MM.1S (cell line): ENCODE results near the gene SGCD.

Experiments
- DNase-seq: peaks from one replicate; pipeline ENCODE4 v3.0.0-alpha.2; 2015
- H2AFZ ChIP-seq: fragments of 300-600 bp; sonication (generic); 2 replicates; pipeline ENCODE4 v1.6.0; 2016; ENCODE audit warnings: antibody characterized with exemption, low read length
- H3F3A ChIP-seq: fragments of 300-600 bp; sonication (generic); 2 replicates; pipeline ENCODE4 v1.6.1; 2016; ENCODE audit warnings: mild to moderate bottlenecking, antibody characterized with exemption, low read length, moderate library complexity, mixed read lengths; ENCODE audit not compliant: insufficient read depth
- H3K27ac ChIP-seq: fragments of 300-600 bp; sonication (generic); 2 replicates; pipeline ENCODE4 v1.5.1; 2016; ENCODE audit warnings: mild to moderate bottlenecking, low read length
- H3K27me3 ChIP-seq: fragments of 300-600 bp; sonication (generic); replicated peaks from 2 replicates; pipeline ENCODE4 v1.6.0; 2016; ENCODE audit warnings: low read length; ENCODE audit not compliant: insufficient read depth
- H3K36me3 ChIP-seq: fragments of 300-600 bp; sonication (generic); replicated peaks from 2 replicates; pipeline ENCODE4 v1.6.1; 2016; ENCODE audit warnings: mild to moderate bottlenecking, low read length, mixed read lengths; ENCODE audit not compliant: insufficient read depth
- H3K4me1 ChIP-seq: fragments of 300-600 bp; sonication (generic); 2 replicates; pipeline ENCODE4 v1.6.1; 2016; ENCODE audit warnings: low read length, mixed read lengths
- H3K4me2 ChIP-seq: fragments of 300-600 bp; sonication (generic); 2 replicates; pipeline ENCODE4 v1.6.0; 2016; ENCODE audit warnings: low read depth, low read length
- H3K4me3 ChIP-seq: fragments of 300-600 bp; sonication (generic); 2 replicates; pipeline ENCODE4 v1.5.1; 2016; ENCODE audit warnings: low read length, mixed read lengths
- H3K79me2 ChIP-seq: fragments of 300-600 bp; sonication (generic); 2 replicates; pipeline ENCODE4 v1.6.1; 2016; ENCODE audit warnings: mixed run types, low read length, mixed read lengths
- H3K9ac ChIP-seq: fragments of 300-600 bp; sonication (generic); 2 replicates; pipeline ENCODE4 v1.6.1; 2016; ENCODE audit warnings: low read length, mixed read lengths
- H3K9me2 ChIP-seq: fragments of 300-600 bp; sonication (generic); replicated peaks from 2 replicates; pipeline ENCODE4 v1.6.1; 2016; ENCODE audit warnings: mild to moderate bottlenecking, low read length, mixed read lengths; ENCODE audit not compliant: insufficient read depth
- H3K9me3 ChIP-seq: fragments of 300-600 bp; sonication (generic); replicated peaks from 2 replicates; pipeline ENCODE4 v1.6.1; 2016; ENCODE audit warnings: mild to moderate bottlenecking, low read length, mixed read lengths; ENCODE audit not compliant: insufficient read depth
- H4K20me1 ChIP-seq: fragments of 300-600 bp; sonication (generic); 2 replicates; pipeline ENCODE4 v1.6.1; 2016; ENCODE audit warnings: mild to moderate bottlenecking, low read length, moderate library complexity, mixed read lengths; ENCODE audit not compliant: insufficient read depth
- CTCF ChIP-seq: fragments of 300-600 bp; sonication (generic); IDR thresholded peaks from 2 replicates; pipeline ENCODE4 v1.5.1; 2016; ENCODE audit warnings: antibody characterized with exemption, low read length, mixed read lengths
- EZH2 ChIP-seq: fragments of 300-600 bp; sonication (generic); optimal IDR thresholded peaks from 2 replicates; pipeline ENCODE3; 2017; ENCODE audit warnings: low read depth, mild to moderate bottlenecking, antibody characterized with exemption, low read length, mixed read lengths
- EZH2phosphoT487 ChIP-seq: fragments of 300-600 bp; sonication (generic); IDR thresholded peaks from 2 replicates; pipeline ENCODE4 v1.6.1; 2018; ENCODE audit warnings: antibody characterized with exemption, low read length

The SGCD gene

GRCh38 chr5:156409834-156410233 lies 82.9 kb downstream of the SGCD start:
- Histone ChIP-seq H3K9me3 (no peaks in the 10 kb centered on the region), H3K9ac (no peak overlapping the region), H3K4me2 (no peak overlapping the region), H3K4me3 (no peak overlapping the region), H3K9me2 (no peaks in the 10 kb centered on the region), H3F3A (no peaks in the 10 kb centered on the region), H3K4me1 (no peaks in the 10 kb centered on the region), H4K20me1 (no peaks in the 10 kb centered on the region), H3K27me3 (no peaks in the 10 kb centered on the region), H3K36me3 (no peaks in the 10 kb centered on the region), H3K27ac (no peak overlapping the region), H3K79me2 (no peaks in the 10 kb centered on the region), H2AFZ (no peak overlapping the region)
- DNase-seq = no peak
- no peak for TF ChIP-seq CTCF
- TF ChIP-seq EZH2phosphoT487 = no peak
- no peak for TF ChIP-seq EZH2

- Histone ChIP-seq H3K9me3 (no peaks in the 10 kb centered on the region), H2AFZ (no peak overlapping the region), H3K9ac (no peak overlapping the region), H3K79me2 (no peaks in the 10 kb centered on the region), H3K4me1 (no peaks in the 10 kb centered on the region), H4K20me1 (no peaks in the 10 kb centered on the region), H3K36me3 (no peaks in the 10 kb centered on the region), H3K4me2 (no peak overlapping the region), H3K27ac (no peak overlapping the region), H3F3A (no peaks in the 10 kb centered on the region), H3K27me3 (no peaks in the 10 kb centered on the region), H3K9me2 (no peaks in the 10 kb centered on the region), H3K4me3 (no peak overlapping the region)
- DNase-seq = no peak
- no peak for TF ChIP-seq EZH2
- no peak for TF ChIP-seq CTCF
- no peak for TF ChIP-seq EZH2phosphoT487
Observed at GRCh38 chr5:156411185-156411613, 84.2 kb downstream of the SGCD start.

- Histone ChIP-seq H2AFZ (no peak overlapping the region), H3K36me3 (no peaks in the 10 kb centered on the region), H3K4me2 (no peak overlapping the region), H3K9me3 (no peaks in the 10 kb centered on the region), H3K27ac (no peak overlapping the region), H3F3A (no peaks in the 10 kb centered on the region), H3K79me2 (no peaks in the 10 kb centered on the region), H4K20me1 (no peaks in the 10 kb centered on the region), H3K4me3 (no peak overlapping the region), H3K9me2 (no peaks in the 10 kb centered on the region), H3K4me1 (no peaks in the 10 kb centered on the region), H3K27me3 (no peaks in the 10 kb centered on the region), H3K9ac (no peak overlapping the region)
- DNase-seq = no peak
- no peak for TF ChIP-seq CTCF
- no peak for TF ChIP-seq EZH2
- TF ChIP-seq EZH2phosphoT487 = no peak
Observed at GRCh38 chr5:156411957-156412356, 85.0 kb downstream of the SGCD start.
